ENCODE results near the gene KEAP1.

GRCh38 chr19:10467104-10467706 lies 36.0 kb downstream of the KEAP1 start:
- no peak for TF ChIP-seq CTCF (IDR thresholded peaks at IDR 0.05; ENCODE audit: low read depth, low read length)
- no peak for TF ChIP-seq POLR2A (IDR thresholded peaks at IDR 0.05; ENCODE audit: extremely low read depth, insufficient read length)
- no peak for TF ChIP-seq MAX (IDR thresholded peaks at IDR 0.05; ENCODE audit: low read depth, low read length)

All from NB4 (cell line).